Tibial nerve (tissue), 4 donors: ENCODE measurements around the gene ZAR1L.

Experiments used
- EP300 ChIP-seq, 2 donors: sonication (generic); formaldehyde crosslinking; IDR thresholded peaks; one replicate each; pipeline ENCODE4 v1.6.1; 2017; ENCODE audit warnings: antibody characterized with exemption in 2 of 2, mild to moderate bottlenecking in 1 of 2
- TF ChIP-seq, protein P1 (sequence below), 5 experiments: fragments of 200-600 bp in 3 of 5; fragments of 450-650 bp in 2 of 5; sonication (generic) in 3 of 5; IDR thresholded peaks; one replicate each; pipeline ENCODE4 v1.5.1; 2016 to 2019; ENCODE audit warnings: antibody characterized with exemption in 5 of 5, mild to moderate bottlenecking in 3 of 5, moderate library complexity in 2 of 5

DNA sequence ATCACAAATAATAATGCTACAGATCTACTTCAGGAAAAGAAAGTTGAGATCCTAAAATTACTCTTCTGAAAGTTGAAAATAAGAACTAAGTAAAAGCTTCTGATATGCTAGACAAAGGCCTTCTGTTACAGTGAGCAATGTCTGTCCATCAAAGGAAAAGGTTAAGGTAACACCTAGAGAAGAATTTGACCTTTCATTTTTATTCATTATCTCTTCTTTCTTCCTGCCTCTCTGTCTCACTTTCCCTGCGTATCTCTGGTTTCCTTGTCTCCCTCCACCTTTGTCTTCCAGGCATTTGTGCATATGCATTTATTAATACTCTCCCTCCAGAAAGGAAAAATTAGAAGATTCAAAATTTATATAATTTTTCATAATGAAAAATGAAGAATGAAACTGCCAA is 49.0 kb downstream of the ZAR1L start:
- TF ChIP-seq, protein P1, sequence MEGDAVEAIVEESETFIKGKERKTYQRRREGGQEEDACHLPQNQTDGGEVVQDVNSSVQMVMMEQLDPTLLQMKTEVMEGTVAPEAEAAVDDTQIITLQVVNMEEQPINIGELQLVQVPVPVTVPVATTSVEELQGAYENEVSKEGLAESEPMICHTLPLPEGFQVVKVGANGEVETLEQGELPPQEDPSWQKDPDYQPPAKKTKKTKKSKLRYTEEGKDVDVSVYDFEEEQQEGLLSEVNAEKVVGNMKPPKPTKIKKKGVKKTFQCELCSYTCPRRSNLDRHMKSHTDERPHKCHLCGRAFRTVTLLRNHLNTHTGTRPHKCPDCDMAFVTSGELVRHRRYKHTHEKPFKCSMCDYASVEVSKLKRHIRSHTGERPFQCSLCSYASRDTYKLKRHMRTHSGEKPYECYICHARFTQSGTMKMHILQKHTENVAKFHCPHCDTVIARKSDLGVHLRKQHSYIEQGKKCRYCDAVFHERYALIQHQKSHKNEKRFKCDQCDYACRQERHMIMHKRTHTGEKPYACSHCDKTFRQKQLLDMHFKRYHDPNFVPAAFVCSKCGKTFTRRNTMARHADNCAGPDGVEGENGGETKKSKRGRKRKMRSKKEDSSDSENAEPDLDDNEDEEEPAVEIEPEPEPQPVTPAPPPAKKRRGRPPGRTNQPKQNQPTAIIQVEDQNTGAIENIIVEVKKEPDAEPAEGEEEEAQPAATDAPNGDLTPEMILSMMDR (IDR thresholded peaks at IDR 0.05) = no peak
- no peak for TF ChIP-seq EP300 (IDR thresholded peaks at IDR 0.05)
